GM21367 (cell line): ENCODE data around the gene PRDM10.

Source experiments
- ATAC-seq: cut with Tn5 transposase; IDR thresholded peaks from one replicate; pipeline ENCODE4 v1.9.1; 2021; ENCODE audit not compliant: unreplicated experiment

PRDM10 gene

DNA sequence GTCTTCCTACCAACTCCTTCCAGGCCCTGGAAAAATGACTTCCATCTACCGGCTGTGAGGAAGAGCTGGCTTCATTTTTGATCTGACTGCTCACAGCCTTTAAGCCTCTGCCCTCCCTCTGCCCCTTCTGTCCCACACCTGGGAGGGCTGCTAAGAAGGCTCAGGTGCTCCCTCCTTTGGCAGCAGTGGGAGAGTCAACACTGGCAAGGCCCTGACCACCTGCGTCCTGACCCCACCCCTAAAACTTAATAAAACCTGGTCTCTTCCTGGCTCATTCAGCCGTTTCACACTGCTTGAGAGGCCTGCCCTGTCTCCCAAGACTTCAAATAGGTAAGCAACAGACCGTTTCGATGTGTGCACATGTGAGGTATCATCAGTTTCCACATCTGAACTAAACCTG lies 55.2 kb downstream of the PRDM10 start:
- no peak for ATAC-seq

DNA sequence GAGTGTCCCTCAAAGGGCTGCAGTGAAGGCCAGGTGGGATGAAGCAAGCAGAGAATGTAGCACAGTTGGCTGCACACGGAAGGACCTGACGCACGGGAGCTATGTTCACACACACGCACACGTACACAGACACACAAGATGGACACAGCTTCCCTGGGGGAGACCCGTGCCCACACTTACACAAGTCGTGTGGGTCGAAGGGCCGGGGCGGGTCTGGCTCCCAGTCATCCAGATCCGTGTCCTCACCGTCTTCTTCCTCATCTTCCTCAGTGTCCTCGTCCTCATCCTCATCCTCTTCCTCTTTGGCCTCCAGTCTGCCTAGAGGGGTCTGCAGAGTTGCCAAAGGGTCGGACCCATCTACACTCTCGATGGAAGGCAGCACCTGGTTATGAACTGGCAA lies 55.7 kb downstream of the PRDM10 start:
- ATAC-seq: no peak

DNA sequence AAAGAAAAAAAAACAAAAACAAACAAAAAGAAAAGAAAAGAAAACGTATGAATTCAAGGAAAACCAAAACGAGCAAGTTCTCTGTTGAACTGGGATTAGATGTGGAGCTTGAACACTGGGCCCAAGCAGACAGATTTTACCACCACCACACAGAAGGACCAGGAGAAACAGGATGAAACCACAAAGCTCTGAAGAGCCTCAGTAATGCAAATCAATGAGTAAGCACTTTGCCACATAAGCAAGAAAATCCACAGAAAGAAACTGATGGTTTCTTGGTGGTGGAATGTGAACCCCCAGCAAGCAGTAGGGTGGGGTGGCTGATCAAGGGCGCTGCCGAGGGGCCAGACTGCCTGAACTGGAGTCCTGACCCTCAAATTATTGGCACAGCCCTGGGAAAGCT lies 56.4 kb downstream of the PRDM10 start:
- no peak for ATAC-seq

DNA sequence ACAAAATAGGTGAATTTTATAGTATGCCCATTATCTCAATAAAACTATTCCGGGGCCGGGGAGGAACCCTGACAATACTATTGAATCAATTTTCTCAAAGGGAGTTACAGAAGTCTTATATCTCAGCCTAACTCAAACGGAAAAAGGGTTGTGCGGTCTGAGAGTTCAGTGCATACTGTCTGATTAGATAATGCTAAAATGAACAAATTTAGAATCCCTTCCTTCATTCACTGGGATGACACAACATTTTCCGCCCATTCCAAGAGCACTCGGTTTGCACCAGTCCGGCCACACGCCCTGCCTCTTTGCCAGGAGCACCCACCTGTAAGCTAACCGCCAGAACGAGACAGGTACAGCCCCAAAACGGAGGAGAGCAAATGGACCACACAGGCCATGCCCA lies 57.3 kb downstream of the PRDM10 start:
- ATAC-seq: no peak

DNA sequence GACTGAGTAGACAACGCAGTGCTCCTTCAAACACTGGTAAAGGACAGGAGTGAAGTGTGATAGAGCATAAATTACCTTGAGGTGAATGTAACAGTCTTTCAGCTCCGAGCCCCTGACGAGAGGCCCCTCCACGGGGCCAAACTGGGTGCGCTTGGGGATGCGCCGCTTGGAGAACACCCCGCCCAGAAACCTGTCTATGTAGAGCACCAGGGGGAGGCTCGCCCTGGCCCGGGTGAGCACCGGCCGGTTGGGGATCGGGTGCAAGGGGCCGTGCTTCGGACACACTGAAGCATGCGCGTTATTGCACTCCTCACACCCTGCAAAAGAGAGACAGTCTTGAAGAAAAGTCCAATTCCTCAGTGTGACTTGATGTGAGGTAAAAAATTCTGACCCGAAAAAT lies 57.9 kb downstream of the PRDM10 start:
- ATAC-seq: no peak

DNA sequence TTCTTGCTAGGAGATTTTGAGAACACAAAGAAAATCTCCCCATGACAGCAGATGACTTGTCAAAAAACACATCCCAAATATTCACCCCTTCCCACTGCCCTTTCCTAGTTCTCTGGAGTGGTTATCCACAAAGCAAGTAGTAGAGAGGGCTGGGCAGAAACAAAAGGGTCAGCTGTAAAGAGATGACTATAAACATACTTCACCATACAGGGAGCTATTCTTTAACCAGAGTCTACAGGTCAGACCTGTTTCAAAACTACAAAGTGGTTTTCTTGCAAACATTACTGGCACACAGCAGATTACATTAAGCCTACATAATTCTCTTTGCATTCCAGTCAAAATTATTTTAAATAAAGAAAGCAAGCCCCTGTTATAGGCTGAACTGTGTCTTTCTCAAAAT lies 59.6 kb downstream of the PRDM10 start:
- no peak for ATAC-seq

DNA sequence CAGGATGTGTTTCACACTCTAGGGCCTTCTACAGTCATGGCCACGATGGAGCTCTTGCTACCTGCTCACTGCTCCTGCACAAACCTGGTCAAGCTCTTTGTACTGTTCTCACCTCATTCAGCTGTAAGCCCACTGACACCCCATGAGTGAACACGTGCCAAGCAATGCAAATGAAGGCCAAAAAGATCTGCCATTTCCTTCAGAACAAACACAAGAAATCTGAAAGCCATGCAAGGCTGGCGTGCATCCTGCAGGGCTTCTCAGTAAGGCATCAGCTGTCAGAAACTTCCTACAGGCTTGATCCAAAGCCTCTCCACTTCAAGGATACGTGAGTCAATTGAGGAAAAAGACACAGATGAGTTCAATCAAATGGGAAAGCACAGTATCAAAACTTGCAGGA lies 63.1 kb downstream of the PRDM10 start:
- ATAC-seq: no peak

DNA sequence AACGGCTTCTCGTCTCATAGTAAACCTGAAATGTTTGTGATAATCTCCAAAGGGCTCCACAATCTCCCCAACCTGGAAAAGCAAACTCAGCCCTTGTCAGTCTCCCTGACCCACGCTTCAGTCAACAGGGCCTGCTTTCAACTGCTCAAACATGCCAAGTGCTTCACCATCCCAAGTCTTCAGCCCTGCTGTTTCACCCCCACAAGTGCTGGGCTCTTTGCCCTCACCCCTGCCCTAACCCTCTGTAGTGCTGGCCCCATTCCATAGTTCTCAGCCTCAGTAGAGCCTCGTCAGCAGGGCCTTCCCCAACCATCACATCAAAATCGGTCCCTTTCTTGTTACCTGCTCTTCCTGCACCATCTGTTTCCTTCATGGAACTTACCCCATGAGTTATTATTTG lies 63.9 kb downstream of the PRDM10 start:
- no peak for ATAC-seq

DNA sequence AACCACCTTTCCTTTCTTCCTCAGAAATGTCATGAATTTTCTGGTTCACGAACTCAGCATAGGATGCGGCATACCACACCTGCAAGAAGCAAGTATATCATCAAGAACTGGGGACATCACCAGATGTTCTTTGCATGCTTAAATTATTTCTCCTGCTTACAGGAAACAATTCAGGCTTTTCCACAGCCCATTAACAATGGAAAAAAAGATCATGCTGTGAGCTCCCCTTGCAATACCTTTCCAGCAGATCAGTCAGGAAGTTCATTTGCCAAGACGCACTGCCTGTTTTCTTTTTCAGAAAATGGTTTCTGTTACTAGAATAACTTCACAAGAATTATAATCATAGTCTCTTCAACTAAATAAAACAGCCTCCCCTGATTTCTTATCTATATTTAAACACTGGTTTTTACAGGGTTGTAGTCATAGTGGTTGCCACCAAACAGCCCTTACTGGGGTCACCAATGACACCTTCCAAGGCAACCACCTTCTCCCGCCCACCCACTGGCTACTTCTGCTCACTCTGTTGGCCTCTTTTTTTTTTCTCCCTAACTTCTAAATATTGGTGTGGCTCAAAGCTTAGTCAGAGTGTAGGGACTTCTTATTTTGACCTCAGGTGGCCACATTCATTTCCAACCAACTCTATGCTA lies 64.9 kb downstream of the PRDM10 start:
- ATAC-seq: no peak

DNA sequence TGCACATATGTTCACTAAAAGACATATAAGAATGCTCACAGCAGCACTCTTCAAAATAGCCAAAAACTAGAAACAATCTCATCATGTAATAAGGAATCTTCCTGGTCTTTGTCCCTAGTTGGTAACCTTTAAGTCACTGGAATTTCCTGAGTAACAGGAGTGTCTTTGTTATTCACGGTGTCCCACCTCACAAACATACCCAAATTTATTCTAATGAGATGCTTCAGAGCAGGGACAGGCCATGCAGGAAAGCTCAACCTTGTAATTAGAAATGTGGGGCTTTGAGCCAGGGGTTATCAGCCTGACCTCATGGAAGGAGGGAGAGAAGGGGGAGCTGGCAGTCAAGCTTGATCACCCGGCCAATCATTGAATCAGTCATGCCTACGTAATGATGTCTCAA lies 66.9 kb downstream of the PRDM10 start:
- no peak for ATAC-seq

DNA sequence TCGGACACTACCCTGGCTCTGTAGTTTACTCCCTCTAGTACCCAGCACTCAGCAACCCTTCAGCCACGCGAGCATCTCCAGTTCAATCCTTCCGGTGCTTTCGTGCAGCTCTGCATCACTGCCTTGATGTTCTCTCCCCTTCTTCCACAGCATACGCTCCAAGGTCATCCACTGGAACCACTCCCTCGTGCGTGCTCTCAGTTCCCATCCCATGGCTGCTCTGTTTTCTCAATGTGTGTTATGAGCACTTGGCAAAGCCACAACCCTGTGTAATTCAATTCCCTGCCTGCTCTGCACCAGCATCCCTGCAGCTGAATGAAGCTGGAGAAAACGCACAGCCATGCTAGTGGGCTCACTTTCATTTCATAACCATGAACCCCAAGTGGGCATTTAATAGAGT lies 68.7 kb downstream of the PRDM10 start:
- ATAC-seq: no peak

DNA sequence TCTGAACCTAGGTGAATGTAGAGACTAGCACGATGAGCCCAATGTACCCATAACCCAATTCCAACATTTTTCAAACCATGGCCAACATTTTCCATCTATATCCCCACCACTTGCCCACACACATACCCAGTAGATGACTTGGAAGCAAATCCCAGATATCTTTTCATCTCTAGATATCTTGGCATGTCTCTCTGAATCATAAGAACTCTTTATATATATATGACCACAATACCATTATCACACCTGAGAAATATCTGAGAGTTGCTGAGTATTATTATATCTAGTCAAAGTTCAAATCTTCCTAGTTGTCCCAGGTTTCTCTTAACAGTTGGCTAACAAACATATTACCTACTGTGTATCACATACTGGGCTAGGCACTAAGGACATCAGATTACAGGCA lies 69.4 kb downstream of the PRDM10 start:
- ATAC-seq: no peak

DNA sequence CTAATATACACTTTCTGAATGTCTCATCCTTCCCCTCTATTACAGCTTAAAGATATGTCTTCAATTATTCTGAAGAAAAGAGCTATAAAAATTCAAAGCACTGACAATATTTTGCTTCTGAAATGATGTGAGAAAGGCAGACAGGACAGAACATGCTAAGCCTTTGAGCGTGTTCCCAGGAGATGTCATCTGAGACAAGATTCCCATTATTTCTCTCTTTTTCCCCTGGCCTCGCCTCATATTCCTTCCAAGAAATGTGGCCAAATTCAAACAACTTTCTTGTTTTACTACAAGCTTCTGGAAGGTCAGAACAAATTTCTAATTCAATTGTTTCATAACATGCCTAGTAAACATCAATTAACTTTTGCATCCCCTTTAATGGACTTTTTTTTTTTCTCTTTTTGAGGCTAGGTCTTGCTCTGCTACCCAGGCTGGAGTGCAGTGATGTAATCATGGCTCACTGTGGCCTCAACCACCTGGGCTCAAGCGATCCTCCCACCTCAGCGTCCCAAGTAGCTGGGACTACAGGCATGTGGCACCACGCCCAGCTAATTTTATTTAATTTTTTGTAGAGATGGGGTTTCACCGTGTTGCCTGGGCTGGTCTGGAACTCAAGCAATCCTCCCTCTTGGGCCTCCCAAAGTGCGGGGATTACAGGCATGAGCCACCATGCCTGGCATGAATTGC lies 70.1 kb downstream of the PRDM10 start:
- no peak for ATAC-seq

DNA sequence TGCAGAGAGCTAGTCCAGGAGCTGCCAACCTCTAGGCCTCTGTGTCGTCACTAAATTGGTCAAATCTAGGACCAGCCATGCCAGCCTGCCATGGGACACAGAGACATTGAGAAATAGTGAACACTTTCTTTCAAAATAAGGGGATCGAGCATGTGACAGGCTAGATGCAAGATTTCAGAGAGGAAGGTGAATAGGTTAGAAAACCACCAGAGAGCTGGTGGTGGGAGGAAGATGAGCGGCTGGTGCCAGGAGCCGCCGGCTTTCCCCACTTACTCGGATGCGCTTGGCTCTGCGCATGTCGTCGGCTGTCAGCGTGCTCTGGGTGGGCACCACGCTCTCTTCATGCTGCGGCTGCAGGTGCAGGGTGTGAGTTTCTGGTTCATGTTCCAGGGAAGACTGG lies 71.9 kb downstream of the PRDM10 start:
- ATAC-seq: no peak

DNA sequence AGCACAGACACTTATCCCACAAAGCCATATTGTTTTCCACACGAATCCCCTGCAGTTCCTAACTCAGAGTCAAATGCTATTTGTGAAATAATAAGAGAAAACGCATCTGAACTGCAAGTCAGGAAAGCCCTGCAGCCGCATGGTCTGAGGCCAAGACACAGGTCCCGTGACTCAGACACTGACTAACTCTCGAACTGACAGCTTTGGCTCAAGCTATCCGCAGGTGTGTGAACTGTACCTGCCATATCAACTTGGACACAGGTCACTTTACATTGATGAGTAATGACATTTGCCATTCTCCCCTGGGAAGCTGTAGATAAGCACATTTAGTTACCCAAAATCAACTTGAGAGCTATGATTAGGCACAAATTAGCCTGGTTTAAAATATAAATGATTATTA lies 72.3 kb downstream of the PRDM10 start:
- ATAC-seq: no peak

DNA sequence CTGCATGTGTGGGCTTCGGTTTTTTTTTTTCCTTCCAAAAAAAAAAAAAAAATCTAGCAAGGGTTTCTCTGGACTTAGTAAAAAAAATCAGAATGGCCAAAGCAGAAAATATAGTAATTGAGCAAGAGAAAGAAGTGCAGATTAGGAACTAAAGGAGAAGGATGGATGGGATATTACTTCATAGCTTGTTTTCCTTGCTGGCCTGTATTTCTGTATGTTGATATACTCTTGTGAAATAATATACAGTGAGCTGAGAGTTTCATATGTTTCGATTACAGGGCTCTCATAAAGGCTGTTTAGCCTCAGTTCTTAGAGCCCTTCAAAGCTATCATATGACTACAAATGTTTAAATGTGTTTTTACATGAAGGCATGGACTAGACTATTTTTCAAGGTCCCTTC lies 72.9 kb downstream of the PRDM10 start:
- ATAC-seq: no peak

DNA sequence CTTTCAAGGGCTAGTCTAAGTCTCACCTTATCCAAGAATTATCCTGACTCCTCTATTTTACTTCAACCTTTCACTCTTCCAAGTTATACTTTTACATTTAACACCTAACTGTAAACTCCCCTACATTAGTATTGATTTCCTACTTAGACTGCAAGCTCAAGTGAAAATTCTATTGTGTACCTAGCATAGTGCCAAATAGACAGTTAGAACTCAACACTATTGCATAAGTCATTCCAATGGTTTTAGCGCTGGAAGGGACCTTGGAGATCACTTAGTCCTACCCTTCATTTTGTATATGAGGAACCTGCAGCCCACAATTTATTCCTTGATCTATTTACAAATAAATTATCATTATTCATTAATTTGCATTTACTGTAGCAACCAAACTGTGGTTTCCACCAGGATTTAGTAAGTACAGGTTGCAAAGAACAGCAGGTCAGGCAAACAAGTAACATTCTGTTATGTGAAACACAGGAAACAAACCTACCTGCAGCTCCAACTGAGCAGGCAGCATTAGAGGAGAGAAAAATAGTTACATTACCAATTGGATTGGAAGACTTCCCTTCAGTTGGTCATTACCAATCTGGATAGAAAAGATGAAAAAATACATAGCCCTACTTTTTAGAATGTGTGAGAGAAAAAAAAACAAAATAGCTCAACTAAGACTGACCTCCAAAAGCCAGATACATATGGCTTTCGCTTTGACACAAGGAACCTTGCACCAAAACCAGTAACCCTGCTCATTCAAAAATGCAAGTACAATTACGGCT lies 73.5 kb downstream of the PRDM10 start:
- no peak for ATAC-seq

DNA sequence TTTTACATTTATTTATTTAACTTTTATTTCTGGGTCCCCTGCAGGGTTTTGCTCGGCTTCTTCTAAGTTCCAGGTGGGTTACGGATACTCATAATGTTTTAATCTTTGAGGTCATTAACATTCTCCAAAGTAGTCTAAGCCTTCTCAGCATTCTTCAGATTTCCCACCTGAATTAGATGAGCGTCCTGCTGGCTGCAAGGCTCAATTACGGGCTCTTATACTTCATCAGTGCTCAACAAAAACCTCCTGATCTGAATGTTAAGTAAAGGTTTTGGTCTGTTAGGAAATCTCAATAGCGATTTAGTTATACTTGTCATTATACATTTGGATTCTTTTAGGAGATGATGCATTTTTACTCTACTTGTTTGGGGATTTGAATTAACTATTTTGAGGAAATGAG lies 80.0 kb downstream of the PRDM10 start:
- no peak for ATAC-seq

DNA sequence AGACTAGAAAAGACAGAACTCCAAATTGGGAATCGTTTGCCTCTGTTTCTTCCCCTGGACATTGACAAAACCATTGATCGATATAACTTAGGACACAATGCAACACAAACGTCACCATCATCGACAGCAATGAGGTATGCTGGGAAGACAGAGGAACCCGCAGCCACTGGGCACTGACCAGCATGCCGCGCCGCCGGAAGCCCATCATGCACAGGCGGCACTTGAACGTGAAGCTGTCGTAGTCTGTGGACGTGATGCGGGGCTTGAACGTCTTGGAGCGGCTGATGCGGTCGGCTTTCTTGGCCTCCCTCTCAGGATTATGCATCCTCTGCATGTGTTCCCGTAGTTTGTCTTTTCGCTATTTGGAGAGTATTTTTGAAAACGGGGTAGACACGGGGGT lies 84.3 kb downstream of the PRDM10 start:
- no peak for ATAC-seq

DNA sequence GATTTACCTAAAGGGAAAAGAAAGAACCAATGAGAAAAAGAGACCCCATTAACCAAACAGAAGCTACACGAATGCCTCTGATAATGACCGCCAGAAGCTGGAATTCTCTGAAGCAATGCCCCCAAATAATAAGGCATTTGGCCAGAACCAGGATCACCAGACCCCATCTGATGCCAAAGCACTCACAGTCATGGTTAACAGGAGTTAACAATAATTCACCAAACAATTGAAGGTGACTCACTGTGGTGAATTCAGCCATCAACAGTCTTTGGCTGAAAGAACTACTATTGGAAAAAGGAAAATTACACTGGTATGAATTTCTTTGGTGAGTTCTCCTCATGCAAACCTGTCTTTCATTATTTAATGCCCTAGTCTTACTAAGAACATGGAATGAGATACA lies 85.4 kb downstream of the PRDM10 start:
- no peak for ATAC-seq

DNA sequence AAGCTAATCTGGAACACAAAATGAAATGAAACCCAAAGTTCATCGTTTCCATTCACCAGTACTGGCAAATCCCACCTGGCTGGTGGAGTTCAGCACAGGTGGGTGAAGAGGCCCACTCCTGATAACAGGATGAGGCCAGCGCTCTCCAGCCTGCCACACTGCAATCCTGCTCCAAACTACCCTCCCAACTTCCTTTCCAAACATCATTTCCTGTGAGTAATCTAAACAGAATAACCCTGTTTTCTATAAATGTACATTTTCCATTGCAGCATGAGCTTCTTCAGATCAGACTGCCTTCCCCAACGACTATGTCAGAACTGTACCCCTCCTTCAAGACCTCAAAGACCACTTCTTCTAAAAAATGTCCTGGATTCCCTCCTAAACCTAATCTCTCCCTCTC lies 91.3 kb downstream of the PRDM10 start:
- ATAC-seq: no peak

DNA sequence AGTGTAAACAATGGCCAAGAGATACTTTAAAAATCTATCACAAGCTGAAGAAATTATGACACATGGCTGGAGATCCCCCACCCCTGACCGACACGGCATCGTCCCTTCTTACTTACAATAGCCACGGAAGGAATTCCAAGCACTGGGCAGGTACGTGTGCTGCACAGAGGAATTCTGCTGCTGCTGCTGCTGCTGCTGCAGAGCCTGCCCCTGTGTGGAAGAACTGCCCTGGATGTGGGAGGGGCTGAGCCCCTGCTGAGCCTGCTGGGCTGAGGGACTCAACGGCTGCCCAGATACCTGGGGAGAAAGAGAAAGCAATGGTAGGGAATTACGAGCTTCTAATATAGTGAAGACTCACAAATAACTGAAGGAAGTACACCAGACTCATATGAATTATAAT lies 92.3 kb downstream of the PRDM10 start:
- no peak for ATAC-seq
